ENCODE data around the gene CERS4.

- no peak for TF ChIP-seq POLR2A (IDR thresholded peaks at IDR 0.05; ENCODE audit: low read length)
- TF ChIP-seq GATA1 (IDR thresholded peaks at IDR 0.05; ENCODE audit: low read depth, low read length) = no peak
These were observed 3.7 kb downstream of the CERS4 start for GRCh38 chr19:8212916-8213315.
